HG02571 (cell line): ENCODE data around the gene SCAMP1.

ENCODE experiments used
- ATAC-seq: cut with Tn5 transposase; IDR thresholded peaks from one replicate; pipeline ENCODE4 v1.9.1; 2021; ENCODE audit warnings: mild to moderate bottlenecking, moderate library complexity; ENCODE audit not compliant: unreplicated experiment

SCAMP1 gene

GRCh38 chr5:78492224-78492623 lies 131.8 kb downstream of the SCAMP1 start:
- ATAC-seq = no peak

GRCh38 chr5:78492650-78493049 lies 132.2 kb downstream of the SCAMP1 start:
- ATAC-seq = no peak

GRCh38 chr5:78495800-78496199 lies 135.4 kb downstream of the SCAMP1 start:
- no peak for ATAC-seq

GRCh38 chr5:78496373-78496772 lies 136.0 kb downstream of the SCAMP1 start:
- ATAC-seq = no peak

GRCh38 chr5:78497573-78498533 lies 137.4 kb downstream of the SCAMP1 start:
- peak; percentile 54 for ATAC-seq

GRCh38 chr5:78499485-78499884 lies 139.1 kb downstream of the SCAMP1 start:
- ATAC-seq = no peak

- no peak for ATAC-seq
Measured at GRCh38 chr5:78500028-78500427, 139.6 kb downstream of the SCAMP1 start.

- no peak for ATAC-seq
Measured at GRCh38 chr5:78500871-78501270, 140.5 kb downstream of the SCAMP1 start.

GRCh38 chr5:78501411-78502352 lies 141.3 kb downstream of the SCAMP1 start:
- no peak for ATAC-seq

- no peak for ATAC-seq
Measured at GRCh38 chr5:78503958-78504653, 143.7 kb downstream of the SCAMP1 start.

GRCh38 chr5:78504704-78505677 lies 144.6 kb downstream of the SCAMP1 start:
- ATAC-seq = no peak

- ATAC-seq = no peak
Measured at GRCh38 chr5:78505860-78506259, 145.4 kb downstream of the SCAMP1 start.

GRCh38 chr5:78506261-78507024 lies 146.0 kb downstream of the SCAMP1 start:
- ATAC-seq = no peak

- no peak for ATAC-seq
Measured at GRCh38 chr5:78507531-78507930, 147.1 kb downstream of the SCAMP1 start.

GRCh38 chr5:78508186-78508765 lies 147.9 kb downstream of the SCAMP1 start:
- ATAC-seq = no peak

GRCh38 chr5:78509145-78509865 lies 148.9 kb downstream of the SCAMP1 start:
- no peak for ATAC-seq

- peak; percentile 70 for ATAC-seq
Measured at GRCh38 chr5:78509884-78510769, 149.7 kb downstream of the SCAMP1 start.
